Memory B cell (primary cell): ENCODE data around the gene S1PR2.
"Not testable (repeated sequence)": the region's sequence is repeated elsewhere in the genome, so short reads cannot be mapped to it uniquely, and the experiment has no call there.

Experiments used
- ATAC-seq: fragments of 150-1000 bp; cut with Tn5 transposase; 2 replicates; pipeline ENCODE4 v1.10.0; 2021; ENCODE audit warnings: low read depth, mild to moderate bottlenecking, moderate library complexity
- DNase-seq, 2 donors: peaks; one replicate each; pipeline ENCODE4 v3.0.0; 2022; ENCODE audit warnings: low spot score in 2 of 2
- H3K27ac Mint-ChIP-seq: one replicate; pipeline ENCODE4 v1.8.0; 2022; ENCODE audit warnings: mild to moderate bottlenecking, moderate library complexity, mixed read lengths
- H3K27me3 Mint-ChIP-seq: one replicate; pipeline ENCODE4 v1.8.0; 2022; ENCODE audit warnings: mixed read lengths
- H3K36me3 Mint-ChIP-seq: one replicate; pipeline ENCODE4 v1.8.0; 2022; ENCODE audit warnings: mild to moderate bottlenecking, mixed read lengths
- H3K4me1 Mint-ChIP-seq: one replicate; pipeline ENCODE4 v1.8.0; 2022; ENCODE audit warnings: mixed read lengths
- H3K4me3 Mint-ChIP-seq: one replicate; pipeline ENCODE4 v1.8.0; 2022; ENCODE audit warnings: mild to moderate bottlenecking, moderate library complexity, mixed read lengths
- H3K9me3 Mint-ChIP-seq: one replicate; pipeline ENCODE4 v1.8.0; 2022; ENCODE audit warnings: mixed read lengths

The S1PR2 gene

GRCh38 chr19:10241826-10242449 lies 10.8 kb upstream of the S1PR2 start:
- H3K36me3 Mint-ChIP-seq, H3K27ac Mint-ChIP-seq, H3K9me3 Mint-ChIP-seq, H3K27me3 Mint-ChIP-seq, ATAC-seq, H3K4me3 Mint-ChIP-seq, DNase-seq: not testable (repeated sequence)
- peaks cover 18% of the 10 kb centered on the region for H3K4me1 Mint-ChIP-seq

- Mint-ChIP-seq H3K4me3 (no peak overlapping the region), H3K27me3 (no peaks in the 10 kb centered on the region), H3K4me1 (peaks cover 17% of the 10 kb centered on the region), H3K9me3 (no peaks in the 10 kb centered on the region), H3K27ac (peak overlapping the region; percentile 38), H3K36me3 (no peaks in the 10 kb centered on the region)
- DNase-seq: no peak
- no peak for ATAC-seq
Measured at GRCh38 chr19:10238172-10238783, 7.1 kb upstream of the S1PR2 start.

DNA sequence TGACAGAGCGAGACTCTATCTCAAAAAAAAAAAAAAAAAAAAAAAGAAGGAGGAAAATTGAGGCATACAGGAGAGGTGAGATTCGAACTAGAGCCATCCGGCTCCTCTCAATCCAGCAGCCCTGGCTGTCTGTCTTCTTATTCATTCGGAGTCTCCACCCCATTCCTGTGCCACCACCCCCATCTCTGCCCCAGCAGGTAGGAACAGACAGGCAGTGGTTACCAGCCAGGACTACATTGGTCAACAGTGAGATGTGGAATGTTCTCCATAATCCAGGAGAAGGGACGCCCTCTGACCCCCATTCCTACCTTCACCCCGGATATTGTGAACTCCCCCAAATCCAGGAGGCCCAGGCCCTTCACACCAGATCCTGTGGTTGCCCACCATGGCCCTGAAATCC lies 6.6 kb upstream of the S1PR2 start:
- H3K36me3 Mint-ChIP-seq: no peaks in the 10 kb centered on the region
- no peak for DNase-seq
- H3K27ac Mint-ChIP-seq: no peak overlapping the region
- H3K4me3 Mint-ChIP-seq: no peak overlapping the region
- H3K9me3 Mint-ChIP-seq: no peaks in the 10 kb centered on the region
- no peak for ATAC-seq
- H3K27me3 Mint-ChIP-seq: no peaks in the 10 kb centered on the region
- H3K4me1 Mint-ChIP-seq: peaks cover 17% of the 10 kb centered on the region

DNA sequence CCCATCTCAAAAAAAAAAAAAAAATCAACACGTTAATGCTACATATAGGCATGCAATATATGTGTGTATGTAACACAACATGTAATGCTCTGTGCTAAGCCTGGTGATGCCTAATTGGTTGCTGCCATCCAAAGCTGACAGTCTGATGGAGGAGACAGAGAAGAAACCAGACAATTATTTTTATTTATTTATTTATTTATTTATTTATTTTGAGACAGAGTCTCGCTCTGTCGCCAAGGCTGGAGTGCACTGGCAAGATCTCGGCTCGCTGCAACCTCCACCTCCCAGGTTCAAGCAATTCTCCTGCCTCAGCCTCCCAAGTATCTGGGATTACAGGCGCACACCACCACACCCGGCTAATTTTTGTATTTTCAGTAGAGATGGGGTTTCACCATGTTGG lies 4.3 kb upstream of the S1PR2 start:
- peak overlapping the region; percentile 94 for H3K27ac Mint-ChIP-seq
- H3K36me3 Mint-ChIP-seq, H3K27me3 Mint-ChIP-seq, H3K4me3 Mint-ChIP-seq, ATAC-seq, H3K9me3 Mint-ChIP-seq, DNase-seq: not testable (repeated sequence)
- peaks cover 20% of the 10 kb centered on the region for H3K4me1 Mint-ChIP-seq

DNA sequence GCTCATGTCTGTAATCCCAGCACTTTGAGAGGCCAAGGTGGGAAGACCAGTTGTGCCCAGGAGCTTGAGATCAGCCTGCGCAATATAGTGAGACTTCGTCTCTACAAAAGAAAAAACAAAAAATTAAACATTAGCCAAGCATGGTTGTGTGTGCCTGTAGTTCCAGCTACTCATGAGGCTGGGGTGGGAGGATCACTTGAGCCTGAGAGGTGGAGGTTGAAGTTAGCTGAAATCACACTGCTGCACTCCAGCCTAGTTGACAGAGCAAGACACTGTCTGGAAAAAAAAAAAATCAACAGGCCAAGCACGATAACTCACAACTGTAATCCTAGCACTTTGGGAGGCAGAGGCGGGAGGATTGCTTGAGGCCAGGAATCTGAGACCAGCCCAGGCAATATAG lies 3.9 kb upstream of the S1PR2 start:
- H3K27ac Mint-ChIP-seq: no peak overlapping the region
- H3K27me3 Mint-ChIP-seq: peaks cover 3% of the 10 kb centered on the region
- ATAC-seq (no peak), DNase-seq (no peak)
- H3K4me1 Mint-ChIP-seq: peaks cover 20% of the 10 kb centered on the region
- H3K4me3 Mint-ChIP-seq: no peak overlapping the region
- H3K36me3 Mint-ChIP-seq: no peaks in the 10 kb centered on the region
- no peaks in the 10 kb centered on the region for H3K9me3 Mint-ChIP-seq

- H3K27ac Mint-ChIP-seq: no peak overlapping the region
- H3K9me3 Mint-ChIP-seq: no peaks in the 10 kb centered on the region
- no peaks in the 10 kb centered on the region for H3K36me3 Mint-ChIP-seq
- H3K4me3 Mint-ChIP-seq: no peak overlapping the region
- no peak for DNase-seq
- peaks cover 21% of the 10 kb centered on the region for H3K4me1 Mint-ChIP-seq
- H3K27me3 Mint-ChIP-seq: peaks cover 3% of the 10 kb centered on the region
- ATAC-seq: no peak
Measured at GRCh38 chr19:10233946-10234345, 2.8 kb upstream of the S1PR2 start.

DNA sequence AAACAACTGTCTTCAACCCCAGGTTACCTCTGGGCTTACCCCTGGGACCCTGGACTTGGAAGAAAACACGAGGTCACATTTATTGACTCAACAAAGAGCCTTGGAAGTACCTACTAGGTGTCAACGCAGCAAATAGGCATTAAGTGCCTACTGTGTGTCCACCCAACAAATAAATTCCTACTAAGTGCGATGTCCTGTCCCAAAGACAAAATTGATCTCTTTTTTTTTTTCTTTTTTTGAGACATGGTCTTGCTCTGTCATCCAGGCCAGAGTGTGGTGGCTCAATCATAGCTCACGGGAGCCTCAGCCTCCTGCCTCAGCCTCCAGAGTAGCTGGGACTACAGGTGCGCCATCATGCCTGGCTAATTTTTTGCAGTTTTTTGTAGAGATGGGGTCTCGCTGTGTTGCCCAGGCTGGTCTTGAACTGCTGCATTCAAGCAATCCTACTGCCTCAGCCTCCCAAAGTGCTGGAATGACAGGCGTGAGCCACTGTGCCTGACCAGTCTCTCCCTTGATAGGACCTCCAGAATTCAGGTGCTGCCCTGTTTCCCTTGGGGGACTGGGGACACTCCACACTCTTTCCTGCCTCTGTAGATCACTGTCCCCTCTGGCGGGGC lies 589 bp upstream of the S1PR2 start:
- H3K9me3 Mint-ChIP-seq: no peaks in the 10 kb centered on the region
- peak overlapping the region; percentile 87 for H3K27ac Mint-ChIP-seq
- peaks cover 18% of the 10 kb centered on the region for H3K4me1 Mint-ChIP-seq
- DNase-seq (peak in 1 of 2 donors; percentile 15), ATAC-seq (no peak)
- no peaks in the 10 kb centered on the region for H3K36me3 Mint-ChIP-seq
- H3K4me3 Mint-ChIP-seq: peak overlapping the region; percentile 82
- peaks cover 3% of the 10 kb centered on the region for H3K27me3 Mint-ChIP-seq

DNA sequence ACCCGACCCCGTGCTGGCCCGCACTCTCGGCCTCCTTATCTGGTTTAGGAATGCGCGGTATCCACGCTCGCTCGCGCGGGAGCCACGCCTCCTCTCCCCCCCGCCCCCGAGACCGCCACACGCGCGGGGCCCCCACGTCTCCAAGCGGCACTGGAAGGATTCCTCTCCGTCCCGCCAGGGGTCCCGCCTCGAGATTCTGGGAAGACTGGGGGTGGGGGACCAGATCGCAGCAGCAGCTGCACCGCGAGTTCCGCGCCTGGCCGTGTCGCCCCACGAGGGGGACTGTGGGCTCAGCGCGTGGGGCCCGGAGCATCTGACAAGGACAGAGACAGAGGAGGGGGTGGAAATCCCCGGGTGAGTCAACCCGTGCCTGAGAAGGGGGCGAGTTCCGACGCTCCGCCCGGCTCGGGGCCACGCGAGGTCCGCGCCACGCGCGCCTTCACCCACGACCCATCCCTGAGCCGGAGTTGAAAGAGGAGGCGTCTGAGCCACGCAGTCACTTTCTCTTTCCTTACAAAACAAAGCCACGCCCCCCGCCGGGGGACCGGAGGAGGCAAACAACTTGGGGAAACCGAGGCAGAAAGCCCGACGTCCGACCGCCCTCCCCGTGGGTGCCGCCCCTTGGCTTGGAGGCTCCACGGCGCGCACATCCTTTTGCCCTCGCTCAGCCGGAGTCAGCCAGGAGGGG lies 814 bp downstream of the S1PR2 start:
- Mint-ChIP-seq H3K4me3 (peak overlapping the region; percentile 82), H3K4me1 (peaks cover 14% of the 10 kb centered on the region), H3K27me3 (peaks cover 3% of the 10 kb centered on the region), H3K27ac (peak overlapping the region; percentile 73), H3K9me3 (no peaks in the 10 kb centered on the region), H3K36me3 (no peaks in the 10 kb centered on the region)
- peak; percentile 47 to 57 for DNase-seq
- peak; percentile 51 for ATAC-seq

GRCh38 chr19:10228920-10229319 lies 2.2 kb downstream of the S1PR2 start:
- no peaks in the 10 kb centered on the region for H3K9me3 Mint-ChIP-seq
- peaks cover 10% of the 10 kb centered on the region for H3K4me1 Mint-ChIP-seq
- ATAC-seq (no peak), DNase-seq (no peak)
- peak overlapping the region; percentile 58 for H3K4me3 Mint-ChIP-seq
- peaks cover 2% of the 10 kb centered on the region for H3K36me3 Mint-ChIP-seq
- peak overlapping the region; percentile 72 for H3K27ac Mint-ChIP-seq
- peaks cover 3% of the 10 kb centered on the region for H3K27me3 Mint-ChIP-seq

GRCh38 chr19:10228393-10228792 lies 2.7 kb downstream of the S1PR2 start:
- peaks cover 3% of the 10 kb centered on the region for H3K36me3 Mint-ChIP-seq
- no peaks in the 10 kb centered on the region for H3K9me3 Mint-ChIP-seq
- peaks cover 10% of the 10 kb centered on the region for H3K4me1 Mint-ChIP-seq
- ATAC-seq (no peak), DNase-seq (no peak)
- H3K27ac Mint-ChIP-seq: no peak overlapping the region
- peaks cover 3% of the 10 kb centered on the region for H3K27me3 Mint-ChIP-seq
- H3K4me3 Mint-ChIP-seq: no peak overlapping the region

DNA sequence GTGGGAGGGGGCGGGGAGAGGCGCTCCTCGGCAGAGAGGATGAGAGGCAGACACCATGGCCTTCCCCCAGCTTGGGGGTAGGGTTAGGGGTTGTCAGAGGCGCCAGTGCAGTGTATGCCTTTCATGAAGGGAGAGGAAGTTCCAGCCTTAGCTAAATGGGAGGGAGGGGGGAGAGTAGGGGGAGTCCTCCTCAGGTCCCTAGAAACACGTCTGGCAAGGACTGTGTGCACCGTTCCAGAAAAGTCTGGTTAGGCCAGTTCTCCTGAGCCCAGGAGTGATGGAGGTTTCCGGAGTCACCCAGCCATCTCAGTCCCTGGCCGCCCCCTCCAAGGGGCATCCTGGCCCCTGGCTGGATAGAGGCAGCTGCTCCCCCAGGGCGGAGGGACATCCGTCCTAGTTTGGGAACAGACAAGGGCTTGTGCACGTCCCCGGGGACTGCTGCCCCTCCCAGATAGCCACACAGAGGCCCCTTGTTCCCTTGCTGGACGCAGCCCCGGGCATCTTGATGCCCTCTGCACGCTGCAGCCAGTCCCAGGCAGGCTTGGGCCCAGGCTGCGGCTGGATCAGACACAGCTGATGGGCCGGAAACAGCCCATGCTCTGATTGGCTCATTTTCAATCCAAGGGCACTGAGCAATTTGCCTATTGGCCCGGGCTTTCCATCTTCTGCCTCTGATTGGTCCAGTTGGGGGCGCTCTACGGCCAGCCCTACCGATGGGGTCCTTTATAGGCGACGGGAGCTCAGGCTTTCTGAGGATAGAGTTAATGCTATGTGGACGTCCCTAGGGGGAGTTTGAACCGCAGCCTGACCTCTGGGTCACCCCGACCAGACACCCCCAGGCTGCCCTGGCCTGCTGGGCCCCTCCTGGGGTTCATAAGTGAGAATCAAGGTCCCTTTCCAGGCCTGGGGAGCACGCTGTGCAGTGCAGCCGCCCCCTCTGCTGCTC lies 3.8 kb downstream of the S1PR2 start:
- H3K27ac Mint-ChIP-seq: no peak overlapping the region
- DNase-seq (no peak), ATAC-seq (no peak)
- H3K36me3 Mint-ChIP-seq: peaks cover 3% of the 10 kb centered on the region
- H3K27me3 Mint-ChIP-seq: peaks cover 3% of the 10 kb centered on the region
- H3K4me1 Mint-ChIP-seq: peaks cover 10% of the 10 kb centered on the region
- H3K4me3 Mint-ChIP-seq: no peak overlapping the region
- H3K9me3 Mint-ChIP-seq: no peaks in the 10 kb centered on the region

DNA sequence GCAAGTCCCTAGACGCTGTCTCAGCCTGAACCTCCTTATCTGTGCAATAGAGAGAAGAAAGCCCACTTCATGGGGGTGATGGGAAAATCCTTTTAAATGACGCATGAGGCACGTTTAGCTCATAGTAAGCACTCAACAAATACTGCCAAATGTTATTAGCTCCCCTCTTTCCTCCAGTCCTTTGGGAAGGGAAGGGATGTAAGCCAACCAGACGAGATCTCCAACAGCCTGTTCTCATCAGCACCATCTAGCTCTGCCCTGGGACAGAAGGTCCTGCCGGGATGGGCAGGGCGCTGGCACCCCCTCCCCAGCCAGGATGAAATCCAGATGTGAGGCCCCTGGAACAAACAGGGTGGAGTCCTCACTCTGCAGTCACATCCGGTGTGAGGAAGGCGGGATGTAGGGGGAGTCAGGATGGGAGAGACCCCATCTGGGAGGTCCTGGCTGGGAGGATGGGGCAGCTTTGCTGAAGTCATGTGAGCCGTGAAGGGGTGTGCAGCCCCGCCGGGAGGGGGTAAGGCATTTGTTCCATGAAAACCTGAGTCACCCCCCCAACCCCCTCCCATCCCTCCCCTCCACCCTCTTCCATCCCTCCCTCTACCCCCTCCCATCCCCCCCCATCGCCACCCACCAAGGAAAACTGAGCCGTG lies 4.6 kb downstream of the S1PR2 start:
- Mint-ChIP-seq H3K4me1 (peaks cover 7% of the 10 kb centered on the region), H3K9me3 (no peaks in the 10 kb centered on the region), H3K4me3 (no peak overlapping the region), H3K27me3 (no peaks in the 10 kb centered on the region), H3K36me3 (peaks cover 3% of the 10 kb centered on the region), H3K27ac (no peak overlapping the region)
- no peak for ATAC-seq
- no peak for DNase-seq

GRCh38 chr19:10226021-10226375 lies 5.1 kb downstream of the S1PR2 start:
- Mint-ChIP-seq H3K36me3 (peaks cover 3% of the 10 kb centered on the region), H3K4me3 (no peak overlapping the region), H3K4me1 (peaks cover 7% of the 10 kb centered on the region), H3K27ac (no peak overlapping the region), H3K9me3 (no peaks in the 10 kb centered on the region), H3K27me3 (no peaks in the 10 kb centered on the region)
- ATAC-seq (no peak), DNase-seq (no peak)
